NK-92 (cell line): Measurements from ENCODE around the gene JARID2.

Experiments used
- DNase-seq: peaks from one replicate; lab custom pipeline; 2025; ENCODE audit not compliant: unreplicated experiment; lab: John Stamatoyannopoulos, UW

The JARID2 gene

DNA sequence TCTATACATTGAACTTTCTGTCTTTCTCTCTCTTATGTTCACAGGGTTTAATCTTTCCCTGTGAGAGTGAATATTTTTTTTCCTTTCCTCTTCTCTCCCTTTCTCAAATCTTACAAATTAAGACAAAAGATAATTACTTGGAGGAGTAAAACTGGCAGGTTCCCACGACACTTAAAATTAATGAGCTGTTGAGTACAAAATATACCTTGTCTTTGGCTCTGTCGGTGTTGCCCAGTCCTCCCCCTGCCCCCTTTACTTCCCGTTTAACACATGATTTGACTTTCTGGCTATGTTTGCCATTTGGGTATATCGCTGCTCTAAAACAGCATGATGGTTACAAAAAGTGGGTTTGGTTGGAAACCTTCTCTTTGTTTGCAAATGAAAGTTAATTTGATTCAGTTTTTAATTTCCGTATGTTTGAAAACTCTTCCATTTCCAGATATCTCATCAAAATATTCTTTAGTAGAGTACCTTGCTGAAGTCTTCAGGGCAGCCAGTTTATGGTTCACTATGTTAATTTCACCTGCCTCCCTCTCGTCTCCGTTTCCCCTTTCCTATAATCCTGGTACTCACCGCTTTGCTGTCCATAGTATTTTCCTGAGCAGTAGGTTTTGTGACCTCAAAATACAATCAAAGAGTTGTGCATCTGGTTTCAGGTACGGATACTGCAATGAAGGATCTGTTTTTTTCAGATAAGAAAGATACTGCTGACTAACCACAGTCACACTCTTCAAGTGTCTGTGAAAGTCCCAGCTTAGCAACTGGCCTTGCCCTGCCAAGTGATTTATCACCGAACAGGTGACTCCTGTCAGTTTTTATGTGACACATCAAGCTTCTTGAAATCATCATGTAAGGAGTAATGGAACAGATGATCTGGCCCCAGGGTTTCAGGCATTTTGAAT, 235.8 kb downstream of the JARID2 start:
- DNase-seq: no peak

DNA sequence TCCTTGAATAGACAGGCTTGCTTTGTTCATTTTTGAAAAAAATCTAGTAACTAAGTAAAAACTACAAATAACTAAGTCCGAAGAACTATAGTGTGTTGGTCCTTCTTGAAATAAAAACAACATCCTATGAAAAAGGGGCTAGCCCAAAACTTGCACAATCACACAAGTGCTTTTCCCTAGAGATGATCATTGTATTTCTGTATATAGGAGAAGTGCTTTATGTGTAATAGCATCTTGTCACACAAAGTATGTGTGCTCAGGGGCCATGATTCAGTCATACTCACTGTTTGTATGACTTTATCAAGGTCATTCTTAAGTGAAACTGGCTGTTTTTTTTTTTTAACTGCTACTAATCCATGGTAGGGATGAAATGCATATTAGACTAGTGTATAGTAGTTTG, 237.2 kb downstream of the JARID2 start:
- DNase-seq: no peak

DNA sequence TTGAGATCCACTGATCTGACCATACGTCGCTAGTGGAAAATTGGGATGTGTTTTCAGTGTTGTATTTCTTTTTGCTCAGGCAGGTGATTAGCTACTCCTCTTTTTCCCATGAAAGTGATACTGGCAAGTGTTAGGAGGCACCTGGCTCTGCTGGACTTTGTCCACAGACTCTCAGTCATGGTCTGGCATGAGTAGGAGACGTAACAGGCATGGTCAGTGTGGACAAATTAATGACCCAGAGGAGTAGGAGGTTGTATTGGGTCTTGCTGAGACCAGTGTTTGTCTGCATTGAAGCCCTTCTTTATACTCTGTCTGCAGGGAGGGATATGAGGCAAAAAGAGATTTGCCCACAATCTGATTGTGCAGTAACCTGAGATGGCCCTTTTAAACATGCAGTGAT, 238.3 kb downstream of the JARID2 start:
- DNase-seq: no peak

DNA sequence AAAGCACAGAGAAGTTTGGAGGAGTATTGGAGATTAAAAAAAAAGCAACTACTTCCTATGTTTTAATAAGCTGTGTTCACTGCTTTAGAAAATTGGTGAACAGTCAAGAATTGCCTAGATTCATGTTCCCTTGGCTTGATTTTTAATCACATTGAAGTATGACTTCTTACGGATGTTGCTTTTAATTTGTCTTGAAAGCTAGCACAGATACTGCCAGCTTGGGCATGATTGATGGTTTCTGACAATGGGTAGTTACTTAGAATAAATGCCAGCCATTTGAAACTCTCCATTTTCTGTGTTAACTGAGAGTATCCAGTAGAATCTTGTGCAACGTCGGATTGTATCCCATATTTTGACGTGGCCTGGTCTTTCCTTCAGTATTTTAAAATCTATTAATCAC, 239.0 kb downstream of the JARID2 start:
- no peak for DNase-seq

GRCh38 chr6:15485936-15486335, 240.1 kb downstream of the JARID2 start:
- DNase-seq: no peak

- DNase-seq: no peak
Observed at GRCh38 chr6:15487262-15487661, 241.4 kb downstream of the JARID2 start.

DNA sequence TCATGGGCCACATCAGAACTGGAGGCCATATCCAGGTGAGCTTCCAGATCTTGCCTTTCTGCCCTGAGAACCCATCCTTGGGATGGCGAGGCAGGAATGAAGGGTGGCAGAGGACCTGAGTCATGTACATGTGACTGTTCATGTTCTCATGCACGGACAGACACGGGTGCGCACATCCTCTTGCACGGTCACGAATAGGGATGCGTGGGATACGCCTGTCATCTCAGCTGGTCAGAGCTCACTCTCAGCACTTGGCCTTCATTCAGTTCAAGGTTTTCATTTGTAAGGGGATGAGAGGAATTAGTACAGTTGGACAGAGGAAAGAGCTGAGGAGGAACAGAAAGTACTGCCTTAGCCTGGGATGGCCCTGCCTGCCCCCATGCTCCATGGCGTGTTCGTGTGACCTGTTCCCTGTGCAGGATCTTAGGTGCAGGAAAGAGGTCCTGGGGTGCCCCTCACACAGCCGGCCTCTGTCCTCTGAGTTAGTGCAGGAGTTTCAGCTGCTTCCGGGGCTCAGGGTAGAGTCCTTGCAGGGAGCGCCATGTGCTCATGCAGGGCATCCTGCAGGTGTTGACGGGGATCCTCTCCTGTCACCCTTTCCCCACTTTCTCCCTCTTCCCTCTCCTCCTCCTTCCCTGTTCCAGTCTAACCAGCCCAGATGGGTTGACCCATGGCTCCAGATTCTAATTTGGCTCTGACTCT, 243.5 kb downstream of the JARID2 start:
- no peak for DNase-seq

GRCh38 chr6:15490242-15491100, 244.6 kb downstream of the JARID2 start:
- no peak for DNase-seq

DNA sequence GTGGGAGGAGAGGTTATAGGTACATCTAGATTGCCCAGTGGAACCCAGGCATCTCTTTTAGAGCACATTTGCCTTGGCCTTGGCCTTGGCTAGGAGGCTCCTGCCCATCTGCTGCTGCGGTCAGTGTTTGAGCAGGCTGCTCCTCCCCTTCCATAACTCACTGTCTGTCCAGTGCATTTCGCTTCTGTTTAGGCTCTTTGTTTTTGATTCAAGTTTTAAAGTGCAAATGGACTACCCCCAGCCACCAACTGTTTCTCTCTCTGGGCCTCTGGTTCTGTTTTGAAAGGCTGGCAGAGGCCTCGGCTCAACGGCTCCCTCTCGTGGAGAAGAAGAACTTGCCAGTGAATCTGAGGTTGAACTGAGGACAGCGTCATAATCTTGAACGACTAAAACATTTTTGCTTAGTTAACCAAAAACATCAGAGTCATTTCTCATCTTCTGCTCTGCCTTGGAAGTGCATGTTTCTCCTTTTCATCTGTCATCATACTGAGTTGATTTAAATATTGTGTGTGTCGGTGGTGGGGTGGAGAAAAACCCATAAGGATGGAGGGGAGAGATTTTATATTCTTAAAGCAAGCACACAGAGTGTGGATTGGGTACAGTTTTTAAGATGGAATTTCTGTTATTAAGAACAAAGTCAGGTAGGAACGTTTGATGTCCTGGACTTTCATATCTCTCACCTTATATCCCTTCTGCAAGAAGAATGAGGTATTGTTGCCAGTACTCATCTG, 245.6 kb downstream of the JARID2 start:
- no peak for DNase-seq

GRCh38 chr6:15491986-15492269, 246.1 kb downstream of the JARID2 start:
- DNase-seq: no peak

- DNase-seq: no peak
Observed at GRCh38 chr6:15493437-15494168, 247.7 kb downstream of the JARID2 start.

DNA sequence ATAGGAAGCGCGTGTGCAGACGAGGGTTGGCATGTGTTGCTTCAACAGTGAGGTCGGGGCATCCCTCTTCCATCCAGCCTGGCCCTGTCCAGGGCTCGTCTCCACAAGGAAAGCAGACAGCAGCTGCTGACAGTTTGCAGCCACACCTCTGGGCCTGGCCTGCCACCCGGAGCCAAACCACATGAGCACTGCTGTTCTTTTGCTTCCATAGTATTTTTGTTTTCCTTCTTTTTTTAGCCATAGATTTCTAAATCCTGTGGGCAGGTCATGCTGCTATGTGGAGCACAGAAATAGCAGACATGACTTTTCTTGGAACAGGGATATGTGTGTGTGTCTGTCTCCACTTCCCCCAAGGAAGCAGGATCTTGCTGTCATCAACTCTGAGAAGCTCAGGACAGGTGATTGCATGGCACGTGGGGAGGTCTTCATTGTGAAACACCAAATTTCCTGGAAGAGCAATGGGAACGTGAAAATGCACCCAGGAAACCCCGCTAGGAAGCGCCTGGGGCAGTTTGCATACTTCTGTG, 249.6 kb downstream of the JARID2 start:
- DNase-seq: no peak

GRCh38 chr6:15496345-15497131, 250.7 kb downstream of the JARID2 start:
- DNase-seq: no peak

DNA sequence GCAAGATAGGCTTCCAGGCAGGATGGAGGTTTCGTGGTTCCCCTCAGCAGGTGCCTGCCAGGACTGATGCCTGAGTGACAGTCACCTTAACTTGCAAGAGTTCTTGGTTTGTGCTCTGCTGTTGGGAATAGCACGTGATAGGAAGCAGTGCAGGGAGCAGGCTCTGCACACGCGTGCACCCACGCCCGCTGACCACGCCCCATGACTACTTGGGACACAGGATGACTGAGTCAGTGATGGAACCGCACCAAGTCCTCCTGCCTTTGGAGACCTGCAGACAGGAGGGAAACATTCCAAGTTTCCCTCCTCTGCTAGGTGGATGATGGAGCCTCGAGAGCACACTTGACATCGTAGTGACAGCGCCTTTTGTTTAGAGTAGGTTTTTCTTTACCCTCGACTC, 252.8 kb downstream of the JARID2 start:
- DNase-seq: no peak

GRCh38 chr6:15499125-15499524, 253.3 kb downstream of the JARID2 start:
- DNase-seq: no peak

DNA sequence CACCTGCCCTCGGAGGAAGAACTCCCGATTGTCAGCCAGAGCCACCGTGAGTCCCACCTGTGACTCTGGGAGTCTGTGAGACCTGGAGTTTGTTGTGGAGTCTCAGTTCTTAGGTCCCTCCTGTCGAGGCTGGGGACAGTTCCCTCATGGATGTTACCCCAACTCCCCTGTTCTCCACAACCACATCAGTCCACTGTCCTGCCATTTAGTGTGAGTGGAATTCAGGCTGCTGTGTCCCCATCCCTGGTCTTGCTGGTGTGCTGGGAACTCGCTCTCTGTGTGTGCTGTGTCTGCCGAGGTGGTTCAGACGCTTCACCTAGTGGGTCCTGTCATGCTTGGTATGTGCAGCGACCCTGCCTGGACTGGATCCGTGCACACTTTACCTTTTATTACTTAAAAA, 253.7 kb downstream of the JARID2 start:
- DNase-seq: no peak

GRCh38 chr6:15500078-15500740, 254.3 kb downstream of the JARID2 start:
- DNase-seq: no peak

DNA sequence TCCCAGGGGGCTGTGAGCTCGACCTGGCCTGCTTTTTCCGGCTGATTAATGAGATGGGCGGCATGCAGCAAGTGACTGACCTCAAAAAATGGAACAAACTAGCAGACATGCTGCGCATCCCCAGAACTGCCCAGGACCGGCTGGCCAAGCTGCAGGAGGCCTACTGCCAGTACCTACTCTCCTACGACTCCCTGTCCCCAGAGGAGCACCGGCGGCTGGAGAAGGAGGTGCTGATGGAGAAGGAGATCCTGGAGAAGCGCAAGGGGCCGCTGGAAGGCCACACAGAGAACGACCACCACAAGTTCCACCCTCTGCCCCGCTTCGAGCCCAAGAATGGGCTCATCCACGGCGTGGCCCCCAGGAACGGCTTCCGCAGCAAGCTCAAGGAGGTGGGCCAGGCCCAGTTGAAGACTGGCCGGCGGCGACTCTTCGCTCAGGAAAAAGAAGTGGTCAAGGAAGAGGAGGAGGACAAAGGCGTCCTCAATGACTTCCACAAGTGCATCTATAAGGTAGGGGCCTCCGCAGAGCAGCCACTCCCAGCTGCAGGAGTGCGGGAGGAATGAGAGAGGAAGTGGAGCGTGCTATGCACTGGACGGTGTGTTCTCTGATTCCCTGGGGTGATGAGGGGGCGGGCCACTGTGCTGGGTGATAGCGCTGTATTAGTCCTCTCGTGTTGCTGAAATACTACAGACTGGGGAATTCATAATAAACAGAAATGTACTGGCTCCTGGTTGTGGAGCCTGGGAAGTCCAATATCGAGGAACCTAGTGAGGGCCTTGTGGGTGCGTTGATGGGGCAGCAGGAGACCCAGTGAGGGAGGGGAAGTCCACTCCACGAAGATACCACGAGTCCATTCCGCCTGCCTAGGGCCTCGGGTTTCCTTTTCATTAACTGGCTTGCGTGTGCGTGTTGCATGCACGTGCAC, 255.3 kb downstream of the JARID2 start:
- no peak for DNase-seq
